HUES6 (cell line): Measurements from ENCODE around the gene TMIGD3.

Source experiments
- H3K27ac ChIP-seq: 2 replicates; pipeline ENCODE4 v1.7.0; 2013; ENCODE audit warnings: low read depth, mild to moderate bottlenecking, low read length, inconsistent platforms
- H3K27me3 ChIP-seq: 2 replicates; pipeline ENCODE4 v1.6.1; 2013; ENCODE audit warnings: low read length; ENCODE audit not compliant: control insufficient read depth, insufficient read depth
- H3K36me3 ChIP-seq: 2 replicates; pipeline ENCODE4 v1.6.1; 2013; ENCODE audit warnings: low read length; ENCODE audit not compliant: control insufficient read depth, insufficient read depth
- H3K4me1 ChIP-seq: 2 replicates; pipeline ENCODE4 v1.6.1; 2013; ENCODE audit warnings: low read length; ENCODE audit not compliant: control insufficient read depth, insufficient read depth
- H3K4me3 ChIP-seq: 2 replicates; pipeline ENCODE4 v1.5.1; 2013; ENCODE audit warnings: low read depth, low read length
- H3K9ac ChIP-seq: one replicate; pipeline ENCODE4 v1.6.1; 2013; ENCODE audit warnings: mild to moderate bottlenecking, low read length
- H3K9me3 ChIP-seq: 2 replicates; pipeline ENCODE4 v1.6.1; 2013; ENCODE audit warnings: low read depth, low read length; ENCODE audit not compliant: control insufficient read depth, insufficient read depth

The TMIGD3 gene

DNA sequence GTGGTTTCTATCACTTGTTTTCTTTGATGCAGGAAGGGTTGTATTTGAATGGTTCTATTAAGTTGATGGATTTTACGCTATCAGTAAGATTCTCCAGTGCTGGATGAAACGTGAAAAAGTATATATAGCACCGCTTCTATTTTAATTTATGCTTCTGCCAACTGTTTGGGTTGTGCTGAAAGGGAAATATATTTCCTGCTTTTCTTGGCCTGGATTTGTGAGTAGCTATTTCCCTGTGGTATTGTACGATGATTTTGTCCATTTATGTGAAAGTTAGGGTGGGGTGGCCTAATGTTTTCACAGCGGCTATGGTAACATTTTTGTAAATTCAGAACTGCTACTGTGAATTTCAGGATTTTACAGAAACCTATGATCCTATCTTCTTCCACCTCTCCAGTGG lies 29.3 kb downstream of the TMIGD3 start:
- H3K4me1 ChIP-seq, result no peaks in the 10 kb centered on the region
- peaks cover 8% of the 10 kb centered on the region for H3K36me3 ChIP-seq
- no peaks in the 10 kb centered on the region for H3K27me3 ChIP-seq
- H3K27ac ChIP-seq, result no peak overlapping the region
- H3K9ac ChIP-seq, result no peak overlapping the region
- H3K9me3 ChIP-seq, result no peaks in the 10 kb centered on the region
- no peak overlapping the region for H3K4me3 ChIP-seq

GRCh38 chr1:111471538-111471937 lies 31.9 kb downstream of the TMIGD3 start:
- H3K36me3 ChIP-seq, result peaks cover 19% of the 10 kb centered on the region
- no peaks in the 10 kb centered on the region for H3K4me1 ChIP-seq
- H3K4me3 ChIP-seq, result no peak overlapping the region
- no peak overlapping the region for H3K27ac ChIP-seq
- no peaks in the 10 kb centered on the region for H3K27me3 ChIP-seq
- no peaks in the 10 kb centered on the region for H3K9me3 ChIP-seq
- no peak overlapping the region for H3K9ac ChIP-seq

- Histone ChIP-seq H3K36me3 (peaks cover 19% of the 10 kb centered on the region), H3K27ac (no peak overlapping the region), H3K9ac (no peak overlapping the region), H3K27me3 (no peaks in the 10 kb centered on the region), H3K4me1 (no peaks in the 10 kb centered on the region), H3K4me3 (no peak overlapping the region), H3K9me3 (no peaks in the 10 kb centered on the region)
These were observed 32.4 kb downstream of the TMIGD3 start for GRCh38 chr1:111471012-111471411.

DNA sequence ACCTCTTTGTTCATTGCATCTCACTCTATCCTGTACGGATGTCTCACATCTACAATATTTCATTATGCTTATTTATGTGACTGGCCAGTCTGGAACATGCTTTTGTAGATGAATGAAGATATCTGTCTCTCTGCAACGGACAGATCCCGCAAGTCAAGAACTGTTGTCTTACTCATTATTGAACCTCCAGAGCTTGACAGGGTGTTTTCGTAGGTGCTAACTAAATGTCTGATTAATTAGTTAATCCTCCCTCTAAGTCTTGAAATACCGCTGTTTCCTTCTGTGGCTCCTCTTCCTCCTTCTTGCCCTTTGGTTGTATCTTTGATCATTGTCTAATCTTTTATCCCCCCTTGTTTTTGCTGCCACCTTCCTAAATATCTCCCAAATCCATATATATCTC lies 32.8 kb downstream of the TMIGD3 start:
- peaks cover 19% of the 10 kb centered on the region for H3K36me3 ChIP-seq
- no peak overlapping the region for H3K27ac ChIP-seq
- no peaks in the 10 kb centered on the region for H3K27me3 ChIP-seq
- no peaks in the 10 kb centered on the region for H3K9me3 ChIP-seq
- no peaks in the 10 kb centered on the region for H3K4me1 ChIP-seq
- no peak overlapping the region for H3K9ac ChIP-seq
- H3K4me3 ChIP-seq, result no peak overlapping the region

- no peaks in the 10 kb centered on the region for H3K4me1 ChIP-seq
- no peak overlapping the region for H3K4me3 ChIP-seq
- no peaks in the 10 kb centered on the region for H3K27me3 ChIP-seq
- no peak overlapping the region for H3K27ac ChIP-seq
- peaks cover 19% of the 10 kb centered on the region for H3K36me3 ChIP-seq
- no peak overlapping the region for H3K9ac ChIP-seq
- no peaks in the 10 kb centered on the region for H3K9me3 ChIP-seq
These were observed 33.9 kb downstream of the TMIGD3 start for GRCh38 chr1:111469539-111469938.

GRCh38 chr1:111468717-111469100 lies 34.7 kb downstream of the TMIGD3 start:
- H3K4me1 ChIP-seq, result no peaks in the 10 kb centered on the region
- no peak overlapping the region for H3K4me3 ChIP-seq
- H3K27me3 ChIP-seq, result no peaks in the 10 kb centered on the region
- H3K9me3 ChIP-seq, result no peaks in the 10 kb centered on the region
- peaks cover 19% of the 10 kb centered on the region for H3K36me3 ChIP-seq
- H3K9ac ChIP-seq, result no peak overlapping the region
- H3K27ac ChIP-seq, result no peak overlapping the region

DNA sequence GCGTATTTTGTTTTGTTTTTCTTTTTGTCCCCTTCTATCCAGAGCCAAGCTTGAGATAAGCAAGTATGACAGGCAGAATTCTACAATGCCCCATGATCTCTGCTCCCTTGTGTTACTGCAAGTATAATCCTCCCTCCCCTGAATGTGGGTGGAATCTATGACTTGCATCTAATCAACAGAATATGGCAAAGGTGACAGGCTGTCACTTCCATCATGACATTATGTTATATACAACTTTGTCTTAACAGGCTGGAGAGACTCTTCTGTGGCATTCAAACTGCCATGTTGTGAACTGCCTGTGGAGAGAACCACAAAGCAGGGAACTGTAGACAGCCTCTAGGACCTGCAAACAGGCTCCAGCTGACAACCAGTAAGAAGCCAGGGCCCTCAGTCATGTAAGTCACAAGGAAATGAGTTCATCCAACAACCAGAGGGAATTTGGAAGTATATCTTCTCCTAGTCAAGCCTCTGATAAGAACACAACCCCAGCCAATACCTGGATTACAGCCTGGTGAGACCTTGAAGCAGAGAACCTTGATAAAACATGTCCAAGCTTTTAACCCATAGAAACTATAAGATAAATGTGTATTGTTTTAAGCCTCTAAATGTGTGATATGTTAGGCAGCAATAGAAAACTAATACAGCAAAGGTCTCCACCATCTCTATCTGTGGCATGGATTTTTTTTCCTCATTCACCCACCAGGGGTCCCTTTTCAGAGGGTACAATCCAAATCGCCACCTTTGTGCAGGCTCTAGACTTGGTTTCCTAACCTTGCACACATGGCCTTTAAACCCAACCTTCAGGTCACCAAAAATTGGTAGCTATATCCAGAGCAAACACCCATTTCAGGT lies 35.3 kb downstream of the TMIGD3 start:
- Histone ChIP-seq H3K27me3 (no peaks in the 10 kb centered on the region), H3K4me1 (no peaks in the 10 kb centered on the region), H3K4me3 (no peak overlapping the region), H3K9me3 (no peaks in the 10 kb centered on the region), H3K27ac (no peak overlapping the region), H3K9ac (no peak overlapping the region), H3K36me3 (peaks cover 19% of the 10 kb centered on the region)

GRCh38 chr1:111466480-111466879 lies 37.0 kb downstream of the TMIGD3 start:
- H3K27ac ChIP-seq, result no peak overlapping the region
- H3K4me3 ChIP-seq, result no peak overlapping the region
- H3K36me3 ChIP-seq, result peaks cover 28% of the 10 kb centered on the region
- no peaks in the 10 kb centered on the region for H3K9me3 ChIP-seq
- no peak overlapping the region for H3K9ac ChIP-seq
- no peaks in the 10 kb centered on the region for H3K27me3 ChIP-seq
- no peaks in the 10 kb centered on the region for H3K4me1 ChIP-seq

GRCh38 chr1:111465754-111466153 lies 37.7 kb downstream of the TMIGD3 start:
- Histone ChIP-seq H3K4me1 (no peaks in the 10 kb centered on the region), H3K27me3 (no peaks in the 10 kb centered on the region), H3K4me3 (no peak overlapping the region), H3K36me3 (peaks cover 34% of the 10 kb centered on the region), H3K9ac (no peak overlapping the region), H3K9me3 (no peaks in the 10 kb centered on the region), H3K27ac (no peak overlapping the region)

DNA sequence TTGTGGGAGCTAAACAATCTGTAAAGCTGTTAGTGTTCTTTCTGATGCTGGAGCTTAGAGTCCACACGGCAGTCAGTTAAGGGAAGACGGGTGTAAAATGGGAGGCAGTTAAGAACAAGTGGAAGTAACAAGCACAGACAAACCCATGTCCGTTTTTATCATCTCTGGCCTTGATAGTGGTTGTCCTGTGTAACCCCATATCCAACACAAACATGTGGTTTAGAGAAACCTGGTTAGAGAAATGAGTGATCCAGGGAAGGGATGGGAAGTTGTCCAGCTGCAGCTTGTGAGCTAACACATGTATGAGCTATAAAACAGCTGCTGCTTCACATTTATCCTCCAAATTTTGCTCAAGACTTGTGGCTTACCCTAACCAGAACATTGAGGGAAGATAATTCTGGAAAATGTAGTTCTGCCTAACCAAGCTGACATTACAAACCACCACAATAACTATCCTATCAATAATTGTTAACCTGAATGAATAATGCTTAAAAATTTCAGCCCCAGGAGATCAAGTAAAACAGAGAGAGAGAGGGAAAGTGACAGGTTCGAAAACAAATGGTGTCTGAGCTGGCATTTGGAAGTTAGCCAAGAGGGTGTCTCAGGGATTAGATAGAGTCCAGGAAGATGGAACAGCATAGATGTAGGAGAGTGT lies 40.3 kb downstream of the TMIGD3 start:
- Histone ChIP-seq H3K9me3 (no peaks in the 10 kb centered on the region), H3K27me3 (no peaks in the 10 kb centered on the region), H3K4me1 (no peaks in the 10 kb centered on the region), H3K27ac (no peak overlapping the region), H3K4me3 (no peak overlapping the region), H3K9ac (no peak overlapping the region), H3K36me3 (peaks cover 47% of the 10 kb centered on the region)

GRCh38 chr1:111462370-111463028 lies 40.9 kb downstream of the TMIGD3 start:
- H3K4me1 ChIP-seq, result no peaks in the 10 kb centered on the region
- H3K9me3 ChIP-seq, result no peaks in the 10 kb centered on the region
- H3K4me3 ChIP-seq, result no peak overlapping the region
- no peak overlapping the region for H3K9ac ChIP-seq
- H3K27me3 ChIP-seq, result no peaks in the 10 kb centered on the region
- peaks cover 48% of the 10 kb centered on the region for H3K36me3 ChIP-seq
- no peak overlapping the region for H3K27ac ChIP-seq
